Cardiac muscle cell (in vitro differentiated cells and primary cell): Measurements from ENCODE around the gene LRP8. TPM values are rescaled to one million over a fixed set of nuclear protein-coding genes. Genes with fewer than 3 reads are reported as not detected.
A peak's percentile ranks its signal among the peaks of the same experiment; 100 is the strongest.

Experiments used
- DNase-seq, 2 donors: peaks; one replicate each; pipeline versions ENCODE4 v3.0.0 to v3.0.0-alpha.2; 2010 to 2017; ENCODE audit warnings: low read depth in 1 of 2, low spot score in 1 of 2
- H3K27ac ChIP-seq: fragments of 200-600 bp; sonication (generic); 2 replicates; pipeline ENCODE4 v1.5.1; 2016
- H3K27me3 ChIP-seq: fragments of 200-600 bp; sonication (generic); 2 replicates; pipeline ENCODE4 v1.6.0; 2016; ENCODE audit warnings: control low read depth
- H3K36me3 ChIP-seq: fragments of 200-600 bp; sonication (generic); 2 replicates; pipeline ENCODE4 v1.5.1; 2016; ENCODE audit warnings: control low read depth
- H3K4me1 ChIP-seq: fragments of 200-600 bp; sonication (generic); 2 replicates; pipeline ENCODE4 v1.8.1; 2017; ENCODE audit warnings: low read depth, mild to moderate bottlenecking, mixed run types
- H3K4me3 ChIP-seq: fragments of 200-600 bp; sonication (generic); 2 replicates; pipeline ENCODE4 v1.5.1; 2016; ENCODE audit warnings: mild to moderate bottlenecking
- H3K9me3 ChIP-seq: fragments of 200-600 bp; sonication (generic); 2 replicates; pipeline ENCODE4 v1.5.1; 2017; ENCODE audit warnings: low read depth, mild to moderate bottlenecking, control low read depth
- polyA plus RNA-seq: library from polyadenylated mRNA; unstranded; fragments of >200 nt; fragmentation: Nextera tagmentation; extraction: Ambion mirVana; gene quantifications from 2 replicates; pipeline ENCODE4 v1.2.1, GENCODE V29; 2016
- total RNA-seq: library from RNA; depleted of rRNA; stranded (reverse); fragments of >200 nt; gene quantifications from 2 replicates; pipeline ENCODE4 v1.2.3, GENCODE V29; 2016
- TF ChIP-seq, protein P1 (sequence below): IDR thresholded peaks from 2 replicates; pipeline ENCODE4 v1.5.1; 2012; ENCODE audit warnings: low read depth, mild to moderate bottlenecking, low read length

Gene LRP8
- total and polyA plus RNA-seq, 2 experiments from 2014 or later, result 5.4 to 9.7 TPM

DNA sequence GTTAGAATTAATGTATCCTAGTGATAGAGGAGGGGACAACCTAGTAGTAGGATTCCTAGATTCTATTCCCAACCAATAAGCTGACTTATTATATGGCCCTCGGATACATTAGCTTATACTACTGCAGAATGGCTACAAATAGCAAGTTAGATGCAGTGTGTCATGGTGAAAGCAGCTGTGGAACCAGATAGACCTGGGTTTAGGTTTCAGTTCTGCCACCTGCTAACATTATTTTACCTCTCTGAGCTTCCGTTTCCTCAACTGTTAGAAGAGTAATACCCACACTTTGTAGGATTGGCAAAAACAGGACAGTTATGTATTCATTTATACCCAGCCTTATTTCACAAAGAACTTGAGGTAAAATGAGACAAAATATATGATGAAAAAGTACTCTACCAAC lies 67.9 kb downstream of the LRP8 start:
- TF ChIP-seq, protein P1, sequence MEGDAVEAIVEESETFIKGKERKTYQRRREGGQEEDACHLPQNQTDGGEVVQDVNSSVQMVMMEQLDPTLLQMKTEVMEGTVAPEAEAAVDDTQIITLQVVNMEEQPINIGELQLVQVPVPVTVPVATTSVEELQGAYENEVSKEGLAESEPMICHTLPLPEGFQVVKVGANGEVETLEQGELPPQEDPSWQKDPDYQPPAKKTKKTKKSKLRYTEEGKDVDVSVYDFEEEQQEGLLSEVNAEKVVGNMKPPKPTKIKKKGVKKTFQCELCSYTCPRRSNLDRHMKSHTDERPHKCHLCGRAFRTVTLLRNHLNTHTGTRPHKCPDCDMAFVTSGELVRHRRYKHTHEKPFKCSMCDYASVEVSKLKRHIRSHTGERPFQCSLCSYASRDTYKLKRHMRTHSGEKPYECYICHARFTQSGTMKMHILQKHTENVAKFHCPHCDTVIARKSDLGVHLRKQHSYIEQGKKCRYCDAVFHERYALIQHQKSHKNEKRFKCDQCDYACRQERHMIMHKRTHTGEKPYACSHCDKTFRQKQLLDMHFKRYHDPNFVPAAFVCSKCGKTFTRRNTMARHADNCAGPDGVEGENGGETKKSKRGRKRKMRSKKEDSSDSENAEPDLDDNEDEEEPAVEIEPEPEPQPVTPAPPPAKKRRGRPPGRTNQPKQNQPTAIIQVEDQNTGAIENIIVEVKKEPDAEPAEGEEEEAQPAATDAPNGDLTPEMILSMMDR, result no peak
- H3K4me1 ChIP-seq, result peaks cover 17% of the 10 kb centered on the region

DNA sequence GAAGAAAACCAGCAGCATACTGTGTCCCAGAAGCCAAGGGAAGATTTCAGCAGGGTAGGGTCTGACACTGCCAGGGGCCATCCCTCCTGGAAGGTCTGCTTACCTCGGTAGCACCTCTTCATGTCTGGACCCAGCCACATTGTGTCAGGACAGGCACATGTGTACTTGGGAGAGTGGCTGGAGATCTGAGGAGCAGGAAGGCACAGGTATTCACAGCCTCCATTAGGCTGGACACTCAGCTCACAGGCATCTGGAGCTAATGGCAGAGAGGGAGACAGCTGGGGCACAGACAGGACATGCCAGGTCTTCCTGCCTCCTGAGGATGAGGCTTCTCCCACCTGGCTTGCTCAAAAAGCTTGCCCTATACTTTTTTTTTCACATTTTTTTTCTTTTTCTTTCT lies 69.7 kb downstream of the LRP8 start:
- Histone ChIP-seq H3K4me3 (no peak overlapping the region), H3K27me3 (no peaks in the 10 kb centered on the region), H3K4me1 (peaks cover 25% of the 10 kb centered on the region), H3K27ac (no peak overlapping the region), H3K9me3 (no peaks in the 10 kb centered on the region), H3K36me3 (no peaks in the 10 kb centered on the region)
- TF ChIP-seq, protein P1, result no peak
- no peak for DNase-seq

More for the DNA sequence above, 67.9 kb downstream of the LRP8 start:
- H3K9me3 ChIP-seq, result no peaks in the 10 kb centered on the region
- H3K27ac ChIP-seq, result no peak overlapping the region
- no peak for DNase-seq
- H3K27me3 ChIP-seq, result no peaks in the 10 kb centered on the region
- H3K4me3 ChIP-seq, result no peak overlapping the region
- H3K36me3 ChIP-seq, result no peaks in the 10 kb centered on the region

DNA sequence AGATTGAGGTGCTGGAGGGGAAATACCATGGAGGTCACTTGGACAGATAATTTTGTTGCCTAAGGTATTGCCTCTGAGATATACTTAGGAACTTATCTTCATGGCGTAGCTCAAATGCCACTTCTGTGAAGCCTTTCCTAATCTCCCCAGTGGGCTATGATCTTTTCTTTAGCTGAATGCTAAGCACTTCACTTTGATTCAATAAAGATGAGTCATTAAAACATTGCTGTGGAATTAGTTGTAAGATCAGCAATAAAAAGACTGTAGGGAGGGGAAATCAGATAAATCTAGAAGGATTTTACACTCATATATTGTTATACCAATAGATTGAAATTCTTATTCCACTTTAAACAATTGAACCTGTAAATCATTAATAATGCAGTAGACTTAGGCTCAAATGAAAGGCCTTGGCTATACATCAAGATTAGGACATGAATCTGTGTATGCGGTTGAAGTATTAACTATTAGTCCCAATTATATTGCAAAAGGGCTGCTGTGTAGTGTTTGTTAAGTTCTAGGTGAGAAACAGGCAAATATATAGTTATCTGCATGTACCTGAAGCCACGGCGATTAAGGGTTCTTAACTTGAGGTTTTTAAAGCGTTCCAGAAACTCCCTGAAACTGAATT lies 70.3 kb downstream of the LRP8 start:
- Histone ChIP-seq H3K27me3 (no peaks in the 10 kb centered on the region), H3K9me3 (no peaks in the 10 kb centered on the region), H3K4me3 (no peak overlapping the region), H3K4me1 (peaks cover 25% of the 10 kb centered on the region), H3K36me3 (no peaks in the 10 kb centered on the region), H3K27ac (peak overlapping the region; percentile 38)
- DNase-seq, result no peak
- TF ChIP-seq, protein P1, result no peak

DNA sequence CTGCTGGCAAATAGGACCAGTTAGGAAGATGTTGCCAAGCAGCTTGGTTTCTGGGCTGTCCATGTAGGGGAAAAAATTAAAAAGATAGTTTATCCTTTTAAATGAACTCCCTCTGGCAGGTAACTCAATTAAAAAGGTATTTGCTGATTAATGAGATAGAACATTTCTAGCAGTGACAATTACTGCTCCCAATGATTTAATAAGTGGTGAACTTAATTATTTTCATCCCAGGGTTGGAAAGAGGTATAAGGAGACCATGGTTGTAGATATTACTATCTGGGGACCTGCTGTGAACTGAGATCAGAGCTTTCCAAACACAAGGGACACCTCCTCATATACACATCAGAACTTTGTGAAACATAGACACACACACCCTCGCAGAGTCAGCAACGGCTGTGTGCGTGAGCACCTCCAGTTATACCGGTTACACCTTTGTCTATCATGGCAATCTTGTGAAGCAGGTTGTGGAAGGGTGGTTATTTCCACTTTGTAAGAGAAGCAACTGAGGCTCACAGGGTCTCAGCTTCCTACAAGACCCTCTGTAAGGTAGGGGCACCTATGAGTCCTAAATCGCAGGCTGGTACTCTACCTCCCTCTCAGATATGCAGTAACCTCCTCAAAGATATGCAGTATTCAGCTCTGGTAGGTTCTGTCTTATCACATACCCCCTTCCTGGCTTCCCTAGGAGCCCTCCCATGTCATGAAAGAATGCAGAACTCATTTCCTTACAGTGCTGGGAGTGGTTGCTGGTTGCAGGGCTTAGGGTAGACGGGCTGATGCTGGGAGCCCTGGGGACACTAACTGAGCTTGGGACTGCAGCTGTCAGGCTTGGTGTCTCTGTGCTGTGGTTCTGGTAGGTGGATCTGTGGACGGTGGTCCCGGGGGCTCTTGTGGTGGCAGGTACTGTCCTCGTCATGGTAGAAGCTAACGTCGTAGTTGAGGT lies 71.1 kb downstream of the LRP8 start:
- no peaks in the 10 kb centered on the region for H3K36me3 ChIP-seq

DNA sequence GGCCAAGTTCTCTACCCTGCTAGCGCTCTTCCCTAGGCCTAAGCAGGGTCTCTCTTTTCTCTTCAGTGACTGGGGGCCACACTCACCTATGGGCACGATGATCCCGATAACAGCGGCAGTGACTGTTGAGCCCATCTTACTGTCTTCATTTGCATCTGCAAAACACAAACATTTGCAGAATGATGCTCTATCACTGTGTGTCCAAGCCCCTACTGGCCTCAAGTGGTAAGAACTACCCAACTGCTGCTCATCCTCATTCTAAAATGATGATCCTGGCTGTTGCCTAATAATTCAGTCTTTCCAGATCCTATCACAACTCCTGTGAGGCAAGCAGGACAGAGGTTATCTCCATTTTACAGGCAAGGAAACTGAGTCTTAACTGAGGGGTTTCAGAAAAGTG lies 72.8 kb downstream of the LRP8 start:
- Histone ChIP-seq H3K27ac (no peak overlapping the region), H3K36me3 (no peaks in the 10 kb centered on the region), H3K9me3 (no peaks in the 10 kb centered on the region), H3K4me3 (no peak overlapping the region), H3K4me1 (peaks cover 25% of the 10 kb centered on the region), H3K27me3 (no peaks in the 10 kb centered on the region)
- TF ChIP-seq, protein P1, result no peak
- DNase-seq, result peak in 1 of 2 donors; percentile 5

More for the DNA sequence above, 71.1 kb downstream of the LRP8 start:
- Histone ChIP-seq H3K4me1 (peaks cover 25% of the 10 kb centered on the region), H3K27ac (peak overlapping the region; percentile 38), H3K9me3 (no peaks in the 10 kb centered on the region), H3K27me3 (no peaks in the 10 kb centered on the region), H3K4me3 (no peak overlapping the region)
- TF ChIP-seq, protein P1, result no peak
- peak in 1 of 2 donors; percentile 33 for DNase-seq
